Left forelimb (tissue), 1 donor: ENCODE measurements around the gene POLN.
"Not testable (repeated sequence)": the region's sequence is repeated elsewhere in the genome, so short reads cannot be mapped to it uniquely, and the experiment has no call there.

ENCODE experiments used
- DNase-seq: peaks from one replicate; pipeline ENCODE4 v3.0.0-alpha.2; 2018; ENCODE audit warnings: low spot score

Gene POLN

DNA sequence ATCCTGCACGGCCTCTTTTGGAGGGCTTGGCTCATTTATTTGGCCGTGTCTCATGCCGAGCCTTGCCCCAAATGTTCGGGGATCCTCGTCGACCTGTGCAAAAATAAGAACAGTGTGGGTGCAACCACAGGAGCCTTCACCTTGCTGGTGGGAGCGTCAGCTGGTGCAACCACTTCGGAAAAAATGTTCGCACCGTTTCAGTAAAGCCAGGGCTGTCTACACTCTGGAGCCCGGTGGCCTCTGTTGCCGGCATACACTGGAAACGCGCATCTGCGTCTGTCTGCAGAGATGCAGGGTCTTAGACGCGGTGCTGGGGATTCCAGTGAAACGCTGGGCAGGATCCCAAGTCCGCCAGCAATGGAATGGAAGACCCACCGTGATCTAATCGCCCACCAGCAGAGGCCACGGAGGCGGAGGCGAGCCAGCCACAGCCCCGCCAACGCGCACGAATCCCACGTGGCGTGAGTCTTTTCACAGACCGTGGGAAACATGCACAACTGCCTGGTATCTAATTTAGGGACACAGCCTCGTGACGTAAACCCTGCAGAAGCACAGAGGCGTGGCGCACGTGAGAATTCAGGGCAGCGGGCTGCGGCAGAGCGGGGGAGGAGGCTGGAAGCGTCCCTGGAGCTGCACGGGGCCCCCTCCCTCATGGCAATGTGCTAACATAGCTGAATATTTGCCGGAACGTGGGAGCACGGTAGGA lies 33.8 kb upstream of the POLN start:
- no peak for DNase-seq

DNA sequence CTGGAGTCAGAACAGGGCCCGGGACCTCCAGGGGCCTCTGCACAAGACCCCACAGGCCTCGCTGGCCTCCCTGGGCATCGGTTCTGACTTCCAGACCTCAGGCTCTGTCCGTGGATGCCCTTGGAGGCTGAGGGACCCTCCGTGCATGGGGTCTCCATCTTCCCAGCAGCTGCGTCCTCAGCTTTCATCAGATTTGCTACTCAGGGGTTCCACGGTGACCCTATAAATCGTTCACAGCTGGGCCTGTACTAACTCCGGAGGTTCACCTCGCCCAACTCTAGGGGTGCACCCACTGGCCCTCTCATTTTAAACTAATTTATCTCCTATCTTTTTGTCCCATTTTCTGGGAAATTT lies 33.1 kb upstream of the POLN start:
- DNase-seq: not testable (repeated sequence)

DNA sequence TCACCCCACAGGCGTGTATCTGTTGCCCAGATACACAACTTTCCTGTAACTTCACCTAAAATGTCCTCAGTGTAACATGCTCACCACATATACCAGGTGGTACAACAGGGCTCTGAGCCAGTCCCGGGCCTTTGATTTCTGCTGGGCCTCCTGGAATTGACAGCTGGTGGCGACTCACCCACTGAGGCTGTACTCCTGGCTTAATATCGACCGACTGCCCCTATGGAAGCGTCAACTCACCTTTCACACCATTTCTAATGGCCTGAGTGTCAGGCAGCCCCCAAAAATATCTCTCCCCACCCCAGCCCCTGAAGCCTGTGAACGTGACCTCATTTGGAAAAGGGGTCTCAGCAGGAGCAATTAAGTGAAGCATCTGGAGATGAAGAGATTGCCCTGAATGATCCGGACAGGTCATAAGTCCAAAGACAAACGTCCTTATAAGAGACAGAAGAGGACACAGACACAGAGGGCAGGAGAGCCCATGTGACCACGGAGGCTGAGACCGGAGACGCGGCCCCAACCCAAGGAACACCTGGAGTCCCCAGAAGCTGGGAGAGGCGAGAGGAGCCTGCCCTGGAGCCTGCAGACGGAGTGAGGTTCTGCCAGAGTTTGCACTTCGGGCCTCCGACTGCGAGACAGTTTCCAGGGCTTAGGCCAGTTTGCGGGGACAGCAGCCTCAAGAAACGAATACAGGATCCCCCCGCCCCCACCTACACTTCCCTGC lies 32.6 kb upstream of the POLN start:
- no peak for DNase-seq

DNA sequence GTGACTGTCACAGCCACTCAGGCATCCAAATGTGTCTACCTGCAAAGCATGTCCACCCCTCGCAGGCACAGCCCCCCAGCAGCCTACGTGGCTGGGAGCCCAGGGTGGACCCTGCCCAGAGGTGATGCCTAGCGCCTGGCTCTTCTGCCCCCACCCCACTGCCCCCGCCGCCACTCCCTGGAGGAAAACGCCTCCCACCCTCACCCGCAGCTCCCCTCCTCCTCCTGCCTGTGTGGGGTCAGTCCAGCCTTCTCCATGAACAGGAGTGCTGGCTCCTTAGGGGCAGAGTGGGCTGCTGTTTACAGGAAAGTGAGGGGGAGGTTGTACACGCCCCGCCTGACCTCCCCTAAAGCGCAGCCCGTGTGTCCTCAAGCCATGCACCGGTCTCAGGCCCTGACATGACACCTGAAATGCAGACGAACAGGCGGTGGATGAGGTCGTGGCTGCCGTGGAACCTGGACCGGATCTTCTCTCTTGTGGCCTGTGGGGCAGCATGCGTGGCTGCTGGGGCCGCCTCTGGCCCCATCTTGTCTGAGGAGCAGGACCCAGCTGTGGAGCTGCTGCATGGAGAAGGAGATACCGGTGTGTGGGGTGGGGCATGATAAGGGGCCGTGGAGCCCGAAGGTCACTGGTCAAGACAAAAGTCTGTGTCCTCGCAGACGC lies 31.9 kb upstream of the POLN start:
- no peak for DNase-seq

DNA sequence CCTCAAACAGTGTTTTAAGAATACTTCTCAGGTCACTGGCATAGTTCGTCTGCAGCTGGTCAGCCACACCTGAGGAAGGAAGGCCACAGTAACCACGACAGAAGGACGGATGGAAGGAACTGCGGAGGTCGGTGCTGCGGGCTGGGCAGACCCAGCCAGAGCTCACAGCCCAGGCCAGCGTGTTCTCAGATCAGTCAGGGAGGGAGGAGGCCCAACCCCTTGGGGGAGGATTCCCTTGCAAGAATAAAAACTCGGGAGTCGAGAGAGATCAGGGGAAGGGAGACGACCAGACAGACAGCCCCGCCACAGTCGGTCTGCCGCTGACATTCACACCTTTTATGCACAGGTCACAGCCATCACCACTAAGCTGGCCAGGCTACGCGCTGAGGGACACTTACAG lies 31.3 kb upstream of the POLN start:
- no peak for DNase-seq

DNA sequence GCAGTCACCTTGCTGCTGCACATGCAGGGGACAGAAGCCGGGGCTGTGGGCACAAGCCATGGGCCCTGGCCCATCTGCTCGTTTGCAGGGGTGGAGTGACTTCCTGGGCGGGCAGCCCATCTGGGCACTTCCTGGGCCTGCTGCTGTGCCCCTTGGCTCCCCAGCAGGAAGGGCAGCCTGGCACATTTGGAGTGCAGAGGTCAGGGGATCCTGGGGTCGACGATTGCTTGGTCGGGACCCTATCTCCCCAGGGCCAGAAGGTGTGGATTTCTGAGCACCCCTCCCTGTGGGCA lies 30.9 kb upstream of the POLN start:
- no peak for DNase-seq

DNA sequence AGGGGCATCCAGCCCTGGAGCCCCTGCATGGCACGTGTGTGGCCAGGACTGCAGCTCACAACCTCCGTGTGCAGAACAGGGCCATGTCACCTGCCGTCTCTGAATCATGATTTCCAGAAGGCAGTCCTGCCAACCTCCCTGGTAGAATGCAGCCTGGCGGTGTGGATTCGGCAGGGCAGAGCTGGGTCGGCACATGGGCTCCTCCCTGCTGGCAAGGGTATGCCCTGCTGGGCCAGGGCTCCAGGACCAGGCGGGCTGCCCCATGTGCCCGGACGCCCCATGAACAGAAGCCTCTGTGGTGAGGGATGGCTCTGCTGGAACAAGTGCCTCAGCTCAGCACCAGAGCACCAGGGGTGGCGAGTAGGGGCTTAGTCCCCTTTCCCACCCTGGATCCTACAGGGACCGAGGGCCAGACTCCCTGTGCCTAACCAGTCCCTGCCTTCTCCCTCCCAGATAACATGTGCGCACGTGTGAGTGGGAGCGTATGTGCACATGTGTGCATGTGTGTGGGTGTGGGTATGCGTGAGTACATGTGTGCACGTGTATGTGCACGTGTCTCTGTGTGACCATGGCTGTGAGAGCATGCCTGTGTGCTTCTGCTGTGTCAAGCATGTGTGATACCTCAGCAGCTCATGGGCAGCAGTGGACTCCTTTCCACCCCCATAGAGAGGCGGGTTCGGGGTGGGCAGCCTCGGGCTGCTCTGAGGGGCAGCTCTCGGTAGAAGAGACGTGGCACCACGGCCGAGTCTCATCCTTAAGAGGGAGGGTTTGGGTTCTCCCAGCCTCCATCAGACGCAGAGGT lies 30.3 kb upstream of the POLN start:
- DNase-seq: no peak

DNA sequence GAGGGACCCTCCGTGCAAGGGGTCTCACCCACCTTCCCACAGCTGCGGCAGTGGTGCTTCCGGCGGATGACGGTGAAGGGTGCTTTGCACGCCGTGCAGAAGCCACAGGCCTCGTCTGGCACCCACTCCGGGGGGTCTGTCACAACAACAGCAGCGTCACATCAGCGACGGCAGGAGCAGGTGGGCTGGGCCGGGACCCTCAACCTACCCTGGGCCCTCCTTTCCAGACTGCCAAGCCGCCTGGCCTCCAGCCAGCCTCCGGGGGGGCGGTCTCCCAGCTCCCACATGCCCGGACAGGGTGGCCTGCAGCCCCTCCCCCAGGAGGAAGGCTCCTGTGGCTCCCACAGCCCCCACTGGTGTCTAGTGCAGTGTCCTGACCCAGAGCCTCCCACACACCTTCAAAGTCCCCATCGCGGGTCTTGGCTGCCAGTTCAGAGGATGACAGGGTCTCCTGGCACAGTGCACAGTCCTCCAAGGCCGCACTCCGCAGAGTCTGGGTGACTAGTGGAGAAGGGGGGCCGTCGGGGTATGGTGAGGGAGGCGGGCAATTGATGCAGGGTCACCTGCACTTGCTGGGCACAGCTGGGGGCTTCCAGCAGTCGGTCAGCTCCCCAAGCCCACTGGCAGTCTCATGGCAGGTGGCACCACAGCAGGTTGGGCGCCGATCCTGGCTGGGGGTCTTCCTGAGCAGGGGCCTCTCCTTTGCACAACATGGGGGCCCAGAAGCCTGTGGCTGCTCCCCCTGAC lies 29.5 kb upstream of the POLN start:
- no peak for DNase-seq

DNA sequence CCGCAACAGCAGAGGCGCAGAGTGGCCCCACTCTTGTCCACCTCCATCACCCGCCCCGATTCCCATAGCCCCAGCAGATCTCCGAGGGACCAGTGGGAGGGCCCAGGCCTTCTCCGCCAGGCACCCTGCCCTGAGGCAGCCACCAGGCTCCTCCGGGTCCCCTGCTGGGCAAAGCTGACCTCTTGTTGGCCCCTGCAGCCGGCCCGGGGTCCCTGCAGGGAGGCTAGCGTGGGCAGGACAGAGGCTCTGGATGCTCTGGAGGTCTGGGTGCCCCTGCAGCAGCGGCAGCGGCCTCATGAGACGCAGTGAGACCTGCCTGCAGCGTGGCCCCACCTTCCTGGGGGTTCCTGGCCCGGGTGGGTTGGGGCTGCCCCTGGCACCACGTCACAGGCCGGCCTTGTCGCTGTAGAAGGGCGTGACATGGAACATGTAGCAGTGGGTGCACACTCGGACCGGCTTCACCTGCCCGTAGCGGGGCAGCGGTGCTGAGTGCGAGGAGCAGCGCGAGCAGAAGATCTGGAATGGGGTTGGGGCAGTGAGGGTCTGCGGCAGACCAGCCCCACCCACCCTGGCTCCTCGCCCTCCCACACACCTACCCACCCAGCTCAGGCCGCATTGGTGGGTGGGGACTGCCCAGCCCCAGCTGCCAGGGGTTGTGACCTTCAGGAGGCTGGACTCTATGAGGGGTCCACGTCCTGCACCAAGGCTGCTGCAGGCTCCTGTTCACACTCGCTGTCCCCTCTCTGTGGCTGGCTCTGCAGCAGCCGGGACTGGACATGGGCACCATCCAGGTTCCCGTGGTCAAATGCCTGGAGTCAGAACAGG lies 28.6 kb upstream of the POLN start:
- no peak for DNase-seq

DNA sequence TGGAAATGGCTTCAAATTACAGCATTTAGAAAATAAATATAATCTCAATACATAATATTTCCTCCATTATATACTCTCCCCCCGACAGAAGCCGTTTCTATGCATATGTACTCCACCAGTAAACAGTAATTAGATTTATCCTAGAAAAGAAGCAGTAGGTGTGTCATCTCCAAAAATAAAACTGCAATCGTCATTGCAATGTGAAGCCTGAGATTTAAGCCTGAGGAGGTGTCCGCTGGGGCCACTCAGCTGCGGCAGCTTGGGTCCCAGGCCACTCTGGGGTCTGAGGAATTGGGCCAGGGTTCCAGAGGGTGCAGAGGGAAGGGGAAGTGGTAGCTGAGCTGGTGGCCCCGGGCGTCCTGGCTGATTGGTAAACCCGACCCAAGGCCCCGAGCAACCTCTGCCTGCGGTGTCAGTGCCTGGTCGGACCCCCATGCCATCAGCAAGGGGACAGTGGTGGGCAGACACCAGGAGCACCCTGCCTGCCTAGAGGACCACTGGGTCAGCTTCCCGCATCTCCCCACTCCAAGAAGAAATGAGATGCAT lies 27.8 kb upstream of the POLN start:
- no peak for DNase-seq

DNA sequence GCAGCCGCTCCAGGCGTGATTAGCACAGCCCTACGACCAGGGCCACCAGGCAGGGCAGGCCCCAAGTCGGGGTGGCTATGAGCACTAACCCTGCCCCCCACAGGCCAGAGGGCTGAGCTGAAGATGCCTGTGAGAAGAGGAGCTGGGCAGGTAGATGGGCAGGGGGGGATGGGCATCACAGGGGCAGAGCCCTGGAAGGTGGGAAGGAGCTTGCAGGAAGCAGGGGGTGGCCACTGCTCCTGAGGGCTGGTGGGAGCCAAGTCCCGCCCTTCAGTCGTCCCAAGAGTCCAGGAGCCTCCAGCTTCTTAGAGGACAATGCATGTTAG lies 27.2 kb upstream of the POLN start:
- no peak for DNase-seq

DNA sequence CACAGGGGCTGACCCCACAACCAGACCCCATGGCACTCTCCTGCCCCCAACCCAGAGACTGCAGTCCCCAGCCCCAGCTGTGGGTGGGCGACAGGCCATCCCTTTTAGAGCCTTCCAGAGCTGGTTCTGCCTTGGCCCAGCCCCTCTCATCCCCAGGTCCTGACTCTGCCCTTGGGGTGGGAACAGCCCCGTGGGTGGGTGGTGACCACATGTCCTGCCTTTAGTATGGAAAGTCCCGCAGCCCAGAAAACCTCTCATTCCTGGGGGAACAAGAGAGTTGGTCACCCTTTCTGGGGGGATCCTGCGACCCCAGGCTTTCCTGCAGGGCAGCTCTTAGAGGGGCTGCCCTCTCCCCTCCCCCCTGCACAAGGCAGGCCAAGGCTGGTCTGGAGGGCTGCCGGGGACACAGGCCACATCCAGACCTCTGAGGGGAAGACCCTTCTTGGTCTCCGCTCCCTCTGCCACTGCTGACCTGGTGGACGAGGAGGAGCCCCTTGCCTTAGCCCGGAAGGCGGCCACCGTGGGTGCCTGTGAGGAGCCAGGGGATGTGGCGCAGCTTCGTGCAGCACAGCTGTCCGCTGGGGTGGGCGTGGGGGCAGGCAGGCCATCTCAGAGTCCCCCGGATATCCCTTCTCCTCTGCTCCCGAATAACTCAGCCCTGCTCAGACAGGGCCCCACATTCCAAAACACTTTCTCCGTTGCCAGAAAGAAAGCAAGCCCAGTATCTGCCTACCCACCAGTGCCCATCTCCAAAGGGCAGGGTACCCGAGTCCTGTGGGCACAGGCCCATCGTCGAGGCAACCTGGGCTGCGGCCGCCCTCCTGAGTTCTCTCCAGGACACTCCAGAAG lies 26.7 kb upstream of the POLN start:
- DNase-seq: no peak

DNA sequence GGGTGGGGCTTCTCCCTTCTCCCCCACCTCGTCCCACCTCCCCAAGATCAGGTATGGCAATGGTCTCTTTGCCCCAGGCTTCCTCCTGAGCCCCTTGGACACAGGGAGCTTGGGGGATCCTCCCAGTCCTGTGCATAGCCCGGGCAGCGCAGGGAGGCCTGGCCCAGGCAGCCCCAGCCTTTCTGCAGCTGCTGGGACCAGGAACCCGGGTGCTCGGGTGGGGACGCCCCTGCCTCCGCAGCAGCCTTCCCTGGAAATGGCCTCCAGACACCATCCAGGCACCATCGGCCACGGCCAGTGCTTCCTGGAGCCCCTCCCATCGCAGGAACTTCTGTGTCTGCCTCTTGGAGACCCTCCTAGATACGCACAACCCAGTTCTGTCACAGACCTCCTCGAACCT lies 25.9 kb upstream of the POLN start:
- DNase-seq: no peak

DNA sequence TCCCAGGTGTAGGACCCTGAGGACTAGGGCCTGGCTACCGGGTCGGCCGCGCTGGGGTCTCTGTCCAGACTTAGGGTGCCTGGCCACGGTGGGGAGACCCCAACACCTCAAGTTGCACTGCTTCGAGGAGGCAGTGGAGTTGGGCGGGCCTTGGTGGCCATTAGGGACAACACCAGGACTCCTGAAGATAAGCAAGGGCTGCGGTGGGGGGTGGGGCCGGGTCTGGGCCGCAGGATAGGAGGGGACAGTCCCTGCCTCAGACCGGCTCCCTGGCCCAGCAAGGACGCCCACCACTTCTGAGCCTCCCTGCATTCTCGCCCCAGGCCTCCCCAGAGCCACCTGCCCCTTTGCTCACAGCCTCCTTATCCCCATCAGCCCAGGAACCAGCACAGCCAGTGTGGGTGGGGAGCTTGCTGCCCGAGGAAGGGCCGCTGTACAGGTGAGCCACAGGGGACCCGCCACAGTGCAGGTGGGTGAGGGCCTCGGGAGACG lies 25.4 kb upstream of the POLN start:
- DNase-seq: no peak

DNA sequence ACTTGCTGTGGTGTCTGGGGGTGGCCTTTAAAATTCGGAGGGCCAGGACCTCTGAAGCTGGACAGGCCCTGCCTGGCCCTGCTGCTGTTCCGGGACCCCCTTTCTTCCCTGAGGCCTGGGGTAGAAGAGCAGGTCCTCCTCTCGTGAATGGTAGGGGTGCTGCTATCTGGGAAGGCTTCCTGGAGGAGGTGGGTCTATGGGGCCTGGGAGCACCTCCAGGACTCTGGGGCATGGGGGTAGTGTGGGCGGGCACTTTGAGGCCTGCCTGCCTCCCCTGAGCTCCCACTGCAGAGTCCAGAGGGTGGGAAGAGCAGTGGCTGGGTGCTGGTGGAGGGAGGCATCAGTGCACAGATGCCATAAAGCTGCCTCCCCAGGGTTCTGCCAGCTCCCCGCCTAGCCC lies 24.9 kb upstream of the POLN start:
- DNase-seq: no peak

DNA sequence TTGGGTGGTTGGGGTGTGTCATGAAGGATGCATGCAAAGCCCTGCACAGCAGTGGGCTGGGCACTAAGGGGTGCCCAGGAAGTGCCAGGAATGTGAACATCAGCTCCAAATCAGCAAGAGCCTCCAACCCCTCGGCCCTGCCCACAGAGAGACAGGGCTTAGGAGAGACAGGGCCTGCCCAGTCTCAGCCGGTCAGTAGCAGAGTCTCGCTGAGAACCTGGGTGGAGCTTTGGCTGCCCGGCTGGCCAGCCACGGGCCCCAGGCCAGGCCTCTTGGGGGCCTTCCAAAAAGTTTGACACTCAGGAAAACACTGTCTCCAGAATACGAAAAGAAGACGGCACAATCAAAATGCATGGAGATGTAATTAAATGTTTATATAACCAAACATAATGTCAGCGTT lies 24.3 kb upstream of the POLN start:
- DNase-seq: no peak

DNA sequence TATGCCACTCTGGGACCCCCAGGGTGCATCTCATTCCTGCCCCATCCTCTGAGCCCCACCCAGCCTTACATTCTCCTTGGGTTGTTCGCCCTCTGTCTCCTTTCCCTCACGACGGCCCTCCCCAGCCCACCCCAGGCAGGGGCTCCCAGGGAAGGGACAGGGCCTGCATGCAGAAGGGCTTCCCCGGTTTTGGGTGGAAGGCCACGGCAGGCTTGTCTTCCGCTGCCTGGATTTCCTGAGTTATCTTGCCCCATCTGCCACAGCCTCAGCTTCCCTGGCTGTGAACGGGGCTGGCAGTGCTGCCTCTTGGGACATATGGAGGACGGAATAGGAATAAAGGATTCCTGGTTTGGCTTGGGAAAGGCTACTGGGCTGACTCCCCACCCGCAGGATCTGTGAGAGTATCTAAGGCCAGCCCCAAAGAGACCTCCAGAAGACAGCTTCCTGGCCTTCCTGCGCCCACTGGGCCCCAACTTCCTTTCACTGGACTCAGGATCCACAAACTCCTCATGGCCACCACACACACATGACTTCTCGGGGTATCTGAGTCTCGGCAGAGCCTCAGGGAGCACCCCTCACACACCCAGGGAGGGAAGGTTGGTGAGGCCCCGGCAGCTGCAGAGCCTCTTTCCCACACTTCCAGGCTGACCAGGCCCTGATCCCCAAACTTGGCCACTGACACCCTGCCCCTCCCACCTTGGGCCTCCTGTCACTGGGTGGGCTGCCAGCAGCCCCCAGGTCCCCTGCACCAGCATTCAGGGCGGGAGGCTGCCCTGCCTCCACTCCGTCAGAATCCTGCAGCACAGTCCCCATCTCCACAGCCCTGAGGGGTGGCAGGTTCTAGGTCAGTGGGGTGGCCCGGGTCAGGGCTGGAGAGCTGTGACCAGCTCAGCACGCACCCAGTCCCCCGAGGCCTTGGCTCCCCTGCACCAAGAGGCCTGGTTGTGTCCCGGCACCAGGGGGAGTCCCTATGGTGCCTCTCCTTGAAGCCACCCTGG lies 23.5 kb upstream of the POLN start:
- no peak for DNase-seq

DNA sequence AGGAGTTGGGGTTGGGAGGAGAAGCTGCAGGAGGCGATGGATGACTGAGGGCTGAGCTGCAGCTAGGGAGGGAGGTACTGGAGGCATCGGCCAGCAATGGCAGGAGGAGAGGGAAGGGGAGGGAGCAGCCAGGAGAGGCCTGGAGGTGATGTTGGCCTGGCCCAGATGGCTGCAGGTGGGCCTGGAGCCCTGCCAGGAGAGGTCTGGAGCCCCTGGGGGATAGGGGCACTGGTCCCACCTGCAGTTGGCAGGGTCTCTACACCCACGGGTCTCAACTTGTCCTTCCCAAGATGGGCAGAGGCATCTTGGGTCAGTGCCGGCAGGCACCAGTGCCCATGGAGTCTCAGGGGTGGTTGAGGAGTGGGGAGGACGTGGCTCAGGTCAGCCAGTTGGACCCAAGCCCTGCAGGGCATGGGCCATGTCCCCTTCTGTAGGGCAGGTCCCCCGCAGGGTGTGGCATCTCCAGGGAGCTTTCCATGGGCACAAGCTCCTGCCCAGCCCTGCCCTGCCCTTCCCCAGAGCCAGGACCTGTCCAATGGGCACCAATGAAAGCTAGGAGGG lies 22.6 kb upstream of the POLN start:
- DNase-seq: no peak
